ENCODE results near the gene ZNF142.

The ZNF142 gene

DNA sequence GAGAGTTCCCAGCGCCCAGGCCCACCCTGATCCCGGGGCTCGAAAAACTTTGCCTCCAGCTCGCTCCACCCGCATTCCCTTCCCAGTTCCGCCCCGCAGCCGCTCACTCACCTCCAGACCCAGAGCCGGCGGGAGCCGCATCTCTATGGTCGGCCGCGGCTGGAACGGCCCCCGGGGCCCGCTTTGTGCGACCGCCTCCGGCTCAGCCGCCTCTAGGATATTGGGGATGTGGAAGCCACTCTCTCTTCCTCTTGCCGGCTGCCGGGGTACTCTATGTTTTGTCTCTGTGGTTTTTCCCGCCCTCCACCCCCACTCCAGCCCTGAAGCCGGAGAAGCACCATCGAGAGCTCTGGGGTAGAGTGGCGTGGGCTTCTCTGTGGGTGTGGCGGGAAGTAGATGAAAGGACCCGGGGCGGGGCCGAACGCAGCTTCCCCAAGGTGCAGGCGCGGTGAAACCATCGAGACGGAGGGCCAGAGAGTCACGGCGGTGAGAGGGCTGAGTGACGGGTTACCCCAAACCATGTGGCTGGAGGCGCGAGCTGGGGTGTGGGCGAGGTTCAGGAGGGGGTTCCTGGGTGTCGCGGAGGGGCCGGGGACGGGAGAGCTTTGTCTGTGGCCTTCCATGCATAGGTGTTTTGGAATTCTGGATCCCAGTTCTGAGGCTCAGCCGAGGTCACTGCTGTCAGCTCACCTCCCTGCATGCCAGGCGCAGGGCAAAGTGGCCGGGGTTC lies at the start of gene ZNF142, which contains the start of gene BCS1L:
TSS of gene ZNF142 (minus strand) at position 366 of the 730 bp plus-strand sequence. CDS start 3,194 bp downstream, outside the sequence.
TSS of gene BCS1L (plus strand) at position 426 of the 730 bp plus-strand sequence. CDS start 1,305 bp downstream, outside the sequence.
- peak; percentile 91 for DNase-seq

DNA sequence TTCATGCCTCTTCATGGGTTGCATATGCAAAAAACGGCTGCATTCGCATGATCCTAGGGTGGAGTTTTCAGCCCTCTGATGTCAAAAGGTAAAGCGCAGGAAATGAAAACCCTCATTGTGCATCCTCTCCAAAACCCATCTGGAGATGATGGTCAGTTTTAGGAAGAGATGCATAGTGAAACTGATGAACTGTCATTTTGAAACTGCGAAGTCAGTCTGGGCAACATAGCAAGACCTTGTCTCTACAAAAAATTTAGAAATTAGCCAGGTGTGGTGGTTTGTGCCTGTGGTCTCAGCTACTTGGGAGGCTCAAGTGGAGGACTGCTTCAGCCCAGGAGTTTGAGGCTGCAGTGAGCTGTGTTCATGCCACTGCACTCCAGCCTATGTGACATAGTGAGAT lies 48.7 kb upstream of the ZNF142 start:
- no peak for DNase-seq

- DNase-seq = no peak
Observed at GRCh38 chr2:218703341-218703740, 43.9 kb upstream of the ZNF142 start.

DNA sequence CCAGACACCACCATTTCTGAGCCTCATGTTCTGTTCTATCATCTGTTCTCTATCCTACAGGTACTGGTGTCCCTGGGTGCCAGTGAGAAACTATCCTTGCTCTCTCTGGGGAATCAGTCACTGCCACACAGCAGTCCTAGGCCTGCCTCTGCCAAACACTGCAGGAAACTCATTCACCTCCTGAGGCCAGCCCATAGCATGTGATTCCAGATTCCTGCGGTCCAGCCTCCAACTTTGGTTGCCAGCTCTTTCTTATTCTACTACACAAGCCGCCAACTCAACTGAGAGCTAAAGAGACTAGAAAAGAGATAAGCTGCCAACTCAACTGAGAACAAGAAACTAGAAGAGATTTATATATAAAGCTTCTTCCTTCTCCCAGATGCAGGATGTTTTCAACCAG lies 42.4 kb upstream of the ZNF142 start:
- no peak for DNase-seq

- no peak for DNase-seq
Observed at GRCh38 chr2:218698885-218699284, 39.5 kb upstream of the ZNF142 start.

DNA sequence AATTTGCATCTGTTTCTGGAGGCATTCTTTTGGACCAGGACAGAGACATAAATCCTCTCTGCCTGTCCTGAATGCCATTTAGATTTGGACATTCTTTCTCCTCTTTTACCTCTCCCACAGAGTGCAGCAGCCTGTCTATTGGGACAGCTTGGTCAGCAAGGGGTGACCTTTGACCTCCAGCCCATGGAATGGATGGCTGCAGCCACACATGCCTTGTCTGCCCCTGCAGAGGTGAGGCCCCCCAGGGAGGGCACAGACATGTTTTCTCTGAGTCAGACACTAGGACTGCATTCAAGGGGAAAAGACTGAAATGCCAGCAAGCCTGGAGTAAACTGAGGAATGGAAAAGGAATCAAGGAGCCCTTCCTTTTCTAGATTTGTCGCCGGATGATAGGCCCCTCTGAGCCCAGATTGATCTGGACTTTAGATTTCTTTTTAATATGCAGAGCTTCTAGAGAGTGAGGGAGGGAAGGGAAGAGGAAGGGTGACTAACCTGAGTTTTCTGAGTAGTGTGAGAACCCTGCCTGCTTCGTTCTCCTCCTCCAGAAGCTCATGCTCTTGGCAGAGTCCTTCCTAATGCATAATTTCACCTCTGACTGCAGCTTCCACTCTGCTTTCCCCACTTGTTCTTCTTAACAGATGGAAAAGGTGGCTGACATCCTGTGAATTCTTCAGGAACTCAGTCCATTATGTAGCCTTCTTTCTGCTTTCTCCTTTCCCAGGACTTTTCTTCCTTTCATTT lies 35.2 kb upstream of the ZNF142 start:
- DNase-seq = no peak

DNA sequence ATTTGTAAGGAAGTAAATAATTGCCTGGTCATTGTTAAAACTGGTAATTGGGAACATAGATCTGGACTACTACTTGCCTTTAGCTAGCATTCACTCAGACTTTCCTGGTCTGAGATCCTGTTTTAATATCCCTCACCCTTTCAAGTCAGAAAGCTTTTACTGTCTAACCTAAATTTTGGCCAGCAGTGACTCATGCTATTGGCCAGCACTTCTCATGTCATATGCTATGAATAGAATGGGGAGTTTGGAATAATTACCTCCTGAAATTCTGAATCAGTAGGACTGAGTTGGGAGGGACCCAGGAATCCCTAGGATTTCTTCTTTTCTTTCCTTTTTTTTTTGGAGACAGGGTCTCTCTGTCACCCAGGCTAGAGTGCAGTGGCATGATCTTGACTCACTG lies 31.8 kb upstream of the ZNF142 start:
- DNase-seq = no peak

GRCh38 chr2:218687400-218688060 lies 28.1 kb upstream of the ZNF142 start:
- peak; percentile 69 for DNase-seq

DNA sequence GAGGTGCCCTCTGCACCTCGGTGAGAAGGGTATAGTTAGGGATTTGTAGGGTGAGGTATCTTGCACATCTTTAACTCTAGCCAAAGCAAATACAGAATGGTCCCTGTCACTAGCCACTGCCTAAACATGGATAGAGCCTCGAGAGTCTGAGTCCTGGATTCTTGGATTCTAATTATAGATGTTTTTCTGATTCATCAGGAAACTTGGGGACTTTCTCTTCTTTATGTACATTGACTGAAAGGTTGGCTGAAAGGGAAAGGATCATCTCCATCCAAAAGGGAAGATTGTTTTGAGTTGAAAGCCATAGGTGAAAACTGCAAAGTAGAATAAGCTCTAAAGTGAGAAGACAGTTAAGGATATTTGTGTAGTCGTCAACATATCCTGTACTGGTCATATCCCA lies 20.6 kb upstream of the ZNF142 start:
- no peak for DNase-seq

DNA sequence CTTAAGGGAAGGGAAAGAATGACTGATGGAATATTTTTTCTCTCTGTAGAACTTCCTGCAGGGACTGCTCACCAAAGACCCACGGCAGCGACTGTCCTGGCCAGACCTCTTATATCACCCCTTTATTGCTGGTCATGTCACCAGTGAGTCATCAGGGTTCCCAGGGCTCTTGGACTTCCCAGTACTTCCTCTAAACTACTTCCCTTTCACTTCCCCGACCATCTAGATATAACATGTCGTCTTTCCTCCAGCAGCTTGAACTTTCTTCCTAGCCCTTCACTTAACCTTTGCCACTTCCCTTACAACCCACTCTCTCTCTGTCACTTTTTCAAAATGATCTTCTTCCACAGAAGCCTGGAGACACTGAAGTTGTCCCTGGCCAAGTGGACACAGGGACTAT lies 19.7 kb upstream of the ZNF142 start:
- no peak for DNase-seq

GRCh38 chr2:218671654-218672566 lies 12.5 kb upstream of the ZNF142 start, which contains the start of the genes RNF25 and STK36:
TSS of gene RNF25 (minus strand) at chr2:218672002. CDS start at chr2:218671970, 32 bp downstream.
TSS of gene STK36 (plus strand) at chr2:218672086. CDS start at chr2:218672830, 744 bp downstream.
- peak; percentile 94 for DNase-seq

GRCh38 chr2:218671097-218671653 lies 11.8 kb upstream of the ZNF142 start:
- DNase-seq = no peak

DNA sequence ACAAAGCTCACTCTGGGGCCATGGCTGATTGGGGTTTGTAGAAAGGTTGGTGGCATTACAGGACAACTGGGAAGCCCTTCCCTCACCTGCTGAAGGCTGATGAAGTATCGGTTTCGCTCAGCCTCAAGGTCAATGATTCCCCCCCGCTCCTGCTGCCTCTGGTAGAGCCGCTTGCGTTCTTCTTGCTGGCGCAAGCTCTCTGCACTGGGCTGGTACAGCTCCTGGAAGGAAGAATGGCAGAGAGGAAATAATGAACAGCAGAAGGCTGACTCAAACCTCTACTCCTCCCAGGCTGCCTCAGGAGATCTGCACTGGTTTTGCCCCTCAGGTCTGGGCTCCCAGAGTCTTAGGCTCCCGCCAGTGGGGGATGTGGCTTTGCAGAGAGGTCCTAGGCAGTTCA lies 5.2 kb upstream of the ZNF142 start:
- no peak for DNase-seq

DNA sequence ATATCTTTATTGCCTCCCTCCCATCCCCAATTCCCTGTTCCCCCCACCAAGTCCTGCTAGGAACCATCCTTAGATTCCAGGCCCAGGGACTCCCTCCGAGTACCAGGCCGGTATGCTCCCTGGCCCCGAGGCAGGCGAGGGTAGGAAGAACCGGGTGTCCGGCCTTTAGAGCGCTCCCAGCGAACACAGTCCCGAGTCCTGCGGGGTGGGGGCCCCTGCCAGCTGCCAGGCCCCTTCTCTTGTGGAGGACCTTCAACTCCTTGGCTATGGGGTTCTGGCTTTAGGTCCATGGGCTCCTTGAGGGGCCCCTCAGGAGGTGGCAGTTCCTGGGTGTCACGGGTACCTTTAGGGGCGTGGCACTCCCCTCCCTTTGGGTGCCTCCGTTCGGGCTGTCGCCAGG lies 4.5 kb upstream of the ZNF142 start:
- no peak for DNase-seq

GRCh38 chr2:218662827-218663226 lies 3.4 kb upstream of the ZNF142 start:
- DNase-seq = no peak

GRCh38 chr2:218662377-218662776 lies 3.0 kb upstream of the ZNF142 start:
- no peak for DNase-seq

GRCh38 chr2:218659988-218660358 lies 550 bp upstream of the ZNF142 start:
- DNase-seq = no peak

DNA sequence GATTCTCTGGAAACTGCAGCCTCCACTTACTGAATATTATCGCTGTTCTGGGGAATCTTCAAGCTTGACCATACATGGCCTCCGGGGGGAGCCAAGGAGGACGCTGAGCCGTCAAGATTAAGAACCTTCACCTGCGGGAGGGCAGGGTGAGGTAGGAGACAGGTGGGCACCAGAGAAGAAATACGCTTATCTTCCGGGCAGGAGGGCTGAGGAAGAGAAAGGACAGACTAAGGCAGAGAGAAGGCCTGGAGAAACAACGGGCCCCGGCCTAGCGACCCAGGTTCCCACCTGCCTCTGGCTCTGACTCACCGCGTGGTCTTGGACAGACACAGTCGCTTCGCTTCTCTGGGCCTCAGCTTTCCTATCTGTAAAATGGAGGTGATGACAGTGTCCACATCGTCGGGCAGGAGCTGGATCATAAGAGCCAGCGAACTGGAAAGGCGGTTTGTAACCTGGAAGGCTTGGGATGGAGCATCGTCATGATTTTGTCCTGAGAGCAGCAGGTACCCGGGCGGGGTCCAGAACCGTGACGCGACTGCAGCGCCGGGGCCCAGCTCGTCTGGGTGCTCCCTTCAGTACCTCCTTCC lies 659 bp downstream of the ZNF142 start:
- DNase-seq = peak; percentile 22

DNA sequence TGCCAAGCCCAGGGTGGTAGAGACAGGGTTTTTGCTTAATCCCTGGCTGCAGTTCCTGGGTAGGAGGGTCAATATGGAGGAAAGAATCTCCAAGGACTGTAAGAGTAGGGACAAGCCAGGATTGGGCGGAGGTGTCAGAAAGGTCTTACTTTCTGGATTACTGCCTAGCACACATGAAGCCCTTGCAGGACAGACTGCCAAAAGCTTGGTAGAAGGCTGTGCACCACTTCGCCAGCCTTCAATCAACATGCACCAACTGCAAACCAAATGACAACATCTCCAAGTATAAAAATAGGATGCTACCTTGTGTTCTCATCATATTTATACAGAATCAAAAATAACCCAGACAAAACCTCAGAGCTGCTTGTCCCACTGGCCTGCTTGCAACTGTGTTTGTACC lies 3.7 kb downstream of the ZNF142 start:
- no peak for DNase-seq

DNA sequence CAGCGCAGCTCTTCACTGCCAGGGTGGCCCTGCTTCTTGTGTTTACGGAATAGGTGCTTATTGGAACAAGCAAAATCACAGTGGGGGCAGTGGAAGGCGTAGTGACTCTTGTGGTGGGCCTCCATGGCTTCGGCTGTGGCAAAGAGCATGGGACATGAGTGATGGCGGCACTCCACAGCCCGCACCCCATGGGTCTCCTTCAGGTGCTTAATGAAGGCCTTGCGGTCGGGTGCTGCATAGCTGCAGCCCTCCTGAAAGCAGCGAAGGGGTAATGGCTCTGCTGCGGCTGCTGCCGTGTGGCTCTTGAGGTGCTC lies 10.7 kb downstream of the ZNF142 start:
- DNase-seq = no peak

DNA sequence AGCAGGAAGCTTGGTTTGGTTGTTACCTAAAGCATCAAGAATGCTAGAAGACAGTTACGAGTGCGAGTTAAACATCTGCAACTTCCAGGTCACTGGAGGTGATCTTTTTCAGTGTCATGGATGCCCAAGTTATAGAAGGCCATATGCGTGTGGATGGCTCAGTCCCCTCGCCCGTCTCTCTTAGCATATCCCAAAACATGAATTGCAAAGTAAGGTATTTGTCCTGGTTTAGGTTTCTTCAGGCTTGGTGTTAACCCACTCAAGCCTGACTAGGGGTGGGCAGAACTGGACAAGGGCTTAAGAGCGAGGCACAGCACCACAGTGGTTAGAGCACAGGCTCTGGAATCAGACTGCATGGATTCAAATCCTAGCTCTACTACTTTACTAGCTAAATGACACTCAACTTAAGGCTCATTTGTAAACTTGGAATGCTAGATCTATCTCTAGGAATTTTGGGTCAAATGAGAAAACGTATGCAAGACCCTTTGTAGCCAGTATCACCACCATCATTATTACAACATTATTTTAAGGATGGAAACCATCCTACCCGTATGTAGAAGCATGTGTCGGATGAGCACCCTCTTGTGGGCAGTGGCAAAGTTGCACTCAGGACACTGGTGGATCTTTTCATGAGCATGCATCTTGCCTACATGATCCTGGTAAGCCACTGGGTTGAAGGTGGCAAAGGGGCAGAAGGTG lies 11.2 kb downstream of the ZNF142 start:
- DNase-seq = peak; percentile 16

All from NCI-H2227 treated with DMSO at 0.1 percent for 48 hours (cell line).